Measurements from ENCODE around the gene BCAN. TPM values are rescaled to one million over a fixed set of nuclear protein-coding genes. Genes with fewer than 3 reads are reported as not detected.

The BCAN gene
- total RNA-seq, 4 donors from 2014 or later, result not detected

DNA sequence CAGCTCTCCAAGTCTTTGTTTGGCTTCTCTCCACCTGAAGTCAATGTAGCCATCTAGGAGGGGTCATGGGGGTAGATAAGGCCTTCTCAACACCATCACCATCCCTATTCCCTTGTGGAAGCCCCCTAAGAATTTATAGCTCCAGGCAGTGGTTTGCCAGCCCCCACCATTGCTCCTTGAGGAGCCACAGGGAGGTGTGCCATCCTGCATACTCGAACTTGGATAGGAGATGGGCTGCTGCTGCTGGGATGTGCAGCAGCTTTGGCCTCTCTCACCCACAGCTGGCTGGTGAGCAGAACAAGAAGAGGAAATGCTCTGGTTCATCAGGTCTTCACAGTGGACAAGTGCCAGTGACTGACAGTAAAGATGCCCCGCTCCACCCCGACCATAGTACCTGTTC lies 45.5 kb upstream of the BCAN start:
- DNase-seq (ENCODE audit: low spot score), result no peak
- TF ChIP-seq, protein P1, sequence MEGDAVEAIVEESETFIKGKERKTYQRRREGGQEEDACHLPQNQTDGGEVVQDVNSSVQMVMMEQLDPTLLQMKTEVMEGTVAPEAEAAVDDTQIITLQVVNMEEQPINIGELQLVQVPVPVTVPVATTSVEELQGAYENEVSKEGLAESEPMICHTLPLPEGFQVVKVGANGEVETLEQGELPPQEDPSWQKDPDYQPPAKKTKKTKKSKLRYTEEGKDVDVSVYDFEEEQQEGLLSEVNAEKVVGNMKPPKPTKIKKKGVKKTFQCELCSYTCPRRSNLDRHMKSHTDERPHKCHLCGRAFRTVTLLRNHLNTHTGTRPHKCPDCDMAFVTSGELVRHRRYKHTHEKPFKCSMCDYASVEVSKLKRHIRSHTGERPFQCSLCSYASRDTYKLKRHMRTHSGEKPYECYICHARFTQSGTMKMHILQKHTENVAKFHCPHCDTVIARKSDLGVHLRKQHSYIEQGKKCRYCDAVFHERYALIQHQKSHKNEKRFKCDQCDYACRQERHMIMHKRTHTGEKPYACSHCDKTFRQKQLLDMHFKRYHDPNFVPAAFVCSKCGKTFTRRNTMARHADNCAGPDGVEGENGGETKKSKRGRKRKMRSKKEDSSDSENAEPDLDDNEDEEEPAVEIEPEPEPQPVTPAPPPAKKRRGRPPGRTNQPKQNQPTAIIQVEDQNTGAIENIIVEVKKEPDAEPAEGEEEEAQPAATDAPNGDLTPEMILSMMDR (IDR thresholded peaks at IDR 0.05), result no peak
- no peak for ATAC-seq (ENCODE audit: low FRiP score)

DNA sequence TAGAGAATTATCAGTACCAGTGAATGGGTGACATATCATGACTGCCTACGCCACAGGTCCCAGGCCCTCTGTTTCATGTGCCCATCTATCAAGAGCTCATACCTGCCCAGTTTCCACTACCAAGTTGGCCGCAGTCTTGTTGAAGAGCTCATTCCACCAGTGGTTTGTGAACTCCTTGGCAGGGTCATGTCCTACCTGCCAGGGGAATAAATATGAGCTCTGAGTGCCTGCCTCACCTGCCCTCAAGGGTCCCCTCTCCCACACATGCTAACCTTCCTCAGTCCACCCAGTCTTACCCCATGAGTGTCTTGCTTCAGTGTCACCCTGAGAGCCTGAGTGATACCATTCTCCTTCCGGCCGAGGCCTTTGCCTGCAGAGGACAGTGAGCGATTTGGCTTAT lies 43.8 kb upstream of the BCAN start:
- ATAC-seq (ENCODE audit: low FRiP score) (no peak), DNase-seq (ENCODE audit: low spot score) (no peak)
- TF ChIP-seq, protein P1 (IDR thresholded peaks at IDR 0.05), result no peak

DNA sequence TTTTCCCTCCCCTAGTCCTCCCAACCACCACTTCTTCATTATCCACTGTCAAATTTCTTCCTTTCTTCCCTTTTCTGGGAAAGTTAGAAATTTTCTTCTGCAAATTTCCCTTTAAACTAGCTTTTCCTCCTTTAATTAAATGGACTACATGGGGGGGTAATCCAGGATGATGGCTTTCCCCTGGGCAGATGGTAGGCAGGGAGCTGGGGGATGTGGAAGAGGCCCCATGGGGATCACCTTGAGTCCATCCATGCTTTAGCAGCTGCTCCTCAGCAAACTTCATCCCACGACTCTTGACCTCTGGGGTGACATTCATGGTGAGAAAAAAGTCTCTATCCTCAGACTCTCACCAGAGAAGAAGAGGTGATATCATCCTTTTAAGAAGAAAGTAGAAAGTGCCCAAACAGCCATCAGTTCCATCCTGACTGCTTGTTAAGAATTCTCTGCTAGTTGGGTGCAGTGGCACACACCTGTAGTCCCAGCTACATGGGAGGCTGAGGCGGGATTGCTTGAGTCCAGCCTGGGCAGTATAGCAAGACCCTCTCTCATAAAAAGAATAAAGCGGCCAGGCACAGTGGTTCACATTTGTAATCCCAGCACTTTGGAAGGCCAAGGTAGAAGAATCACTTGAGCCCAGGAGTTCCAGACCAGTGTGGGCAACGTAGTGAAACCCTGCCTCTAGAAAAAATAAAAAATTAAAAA lies 43.0 kb upstream of the BCAN start:
- TF ChIP-seq, protein P1 (IDR thresholded peaks at IDR 0.05), result no peak
- ATAC-seq (ENCODE audit: low FRiP score), result no peak
- no peak for DNase-seq (ENCODE audit: low spot score)

DNA sequence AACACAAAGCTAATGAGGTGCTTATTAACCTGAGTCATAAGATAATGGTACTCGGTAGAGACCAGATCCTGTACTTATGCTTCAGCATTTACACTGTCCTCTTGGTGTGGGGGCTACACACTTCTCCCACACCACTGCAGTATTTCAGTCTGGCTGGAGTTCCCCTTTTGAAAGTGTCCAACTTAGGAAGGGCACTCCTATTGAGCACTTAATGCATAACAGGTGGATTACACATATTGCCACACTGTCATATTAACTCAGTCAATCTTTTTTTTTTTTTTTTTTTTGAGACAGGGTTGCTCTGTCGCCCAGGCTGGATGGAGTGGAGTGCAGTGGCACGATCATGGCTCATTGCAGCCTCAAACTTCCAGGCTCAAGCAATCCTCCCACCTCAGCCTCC lies 42.1 kb upstream of the BCAN start:
- TF ChIP-seq, protein P1 (IDR thresholded peaks at IDR 0.05), result no peak
- no peak for DNase-seq (ENCODE audit: low spot score)
- ATAC-seq (ENCODE audit: low FRiP score), result no peak

- TF ChIP-seq, protein P1 (IDR thresholded peaks at IDR 0.05), result no peak
- peak; percentile 34 for ATAC-seq (ENCODE audit: low FRiP score)
- DNase-seq (ENCODE audit: low spot score), result no peak
These were observed 41.2 kb upstream of the BCAN start for GRCh38 chr1:156600733-156601121.

GRCh38 chr1:156601122-156601830 lies 40.6 kb upstream of the BCAN start, which contains the start of gene GPATCH4:
Gene GPATCH4 (minus strand): TSS chr1:156601479.
- peak; percentile 57 for DNase-seq (ENCODE audit: low spot score)
- peak; percentile 85 for ATAC-seq (ENCODE audit: low FRiP score)
- TF ChIP-seq, protein P1 (IDR thresholded peaks at IDR 0.05), result no peak

- TF ChIP-seq, protein P1 (IDR thresholded peaks at IDR 0.05), result no peak
- DNase-seq (ENCODE audit: low spot score) (no peak), ATAC-seq (ENCODE audit: low FRiP score) (no peak)
These were observed 40.0 kb upstream of the BCAN start for GRCh38 chr1:156601892-156602291.
